HepG2 (cell line): ENCODE data around the gene SNAPIN. TPM values are rescaled to one million over a fixed set of nuclear protein-coding genes. Genes with fewer than 3 reads are reported as not detected.
A peak's percentile ranks its signal among the peaks of the same experiment; 100 is the strongest.

Source experiments
- ATAC-seq: fragments of 200-7000 bp; cut with Tn5 transposase; 3 replicates; pipeline ENCODE4 v1.9.1; 2020; ENCODE audit warnings: mild to moderate bottlenecking, moderate library complexity
- BruUV-seq: library from RNA; stranded (reverse); fragments of 400-500 nt; replicated peaks from 2 replicates; lab custom pipeline; 2021; lab: Mats Ljungman, UMichigan
- CTCF ChIA-PET: fragments of 300-600 bp; formaldehyde crosslinking; extraction: SDS; loops from one replicate; lab custom pipeline; 2021; ENCODE audit warnings: low total read pairs, inconsistent platforms, low intra/inter-chr PET ratio; lab: Yijun Ruan, JAX
- POLR2A ChIA-PET: fragments of 350-600 bp; sonication (Branson Sonifier 250); formaldehyde crosslinking; loops from one replicate; lab custom pipeline; 2020; ENCODE audit warnings: antibody characterized with exemption, inconsistent platforms; lab: Yijun Ruan, JAX
- DNase-seq: peaks from one replicate; pipeline ENCODE4 v3.0.0-alpha.2; 2015; ENCODE audit warnings: low spot score
- FAIRE-seq: peaks from 3 replicates; lab custom pipeline; 2011; peaks lifted over from hg19 to GRCh38; lab: Jason Lieb, UNC
- H2AFZ ChIP-seq: one replicate; pipeline ENCODE4 v1.6.1; 2011; ENCODE audit warnings: low read length, inconsistent platforms
- H3K27ac ChIP-seq: fragments of 300-600 bp; 3 replicates; pipeline ENCODE4 v1.8.0; 2011; ENCODE audit warnings: mixed run types, mild to moderate bottlenecking, mixed read lengths, low read length, inconsistent platforms; ENCODE audit not compliant: insufficient read depth; ENCODE audit errors: extremely low read length
- H3K27me3 ChIP-seq, 2 experiments: fragments of 200-600 bp in 1 of 2; 2 replicates in 1 of 2; 3 replicates in 1 of 2; pipeline versions ENCODE4 v1.6.0 to v1.8.0; 2011; ENCODE audit warnings: low read length in 2 of 2, mild to moderate bottlenecking in 2 of 2, moderate library complexity in 2 of 2, inconsistent platforms in 1 of 2; ENCODE audit not compliant: insufficient read depth in 2 of 2, control insufficient read depth in 1 of 2
- H3K36me3 ChIP-seq, 2 experiments: fragments of 200-600 bp in 1 of 2; replicated peaks in 1 of 2; 2 replicates in 1 of 2; 3 replicates in 1 of 2; pipeline versions ENCODE4 v1.5.1 to v1.8.0; 2011; ENCODE audit warnings: low read length in 2 of 2, inconsistent platforms in 1 of 2; ENCODE audit not compliant: insufficient read depth in 2 of 2, control insufficient read depth in 1 of 2
- H3K4me1 ChIP-seq: 2 replicates; pipeline ENCODE4 v1.5.1; 2012; ENCODE audit warnings: low read length, inconsistent platforms; ENCODE audit not compliant: insufficient read depth
- H3K4me2 ChIP-seq: 2 replicates; pipeline ENCODE4 v1.6.0; 2011; ENCODE audit warnings: low read depth, low read length, inconsistent platforms
- H3K4me3 ChIP-seq, 3 experiments: fragments of 200-600 bp in 1 of 3; sonication (generic), shearing (Covaris generic) in 1 of 3; replicated peaks in 1 of 3; 2 replicates each; pipeline ENCODE4 v1.5.1; 2011 to 2016; ENCODE audit warnings: low read length in 3 of 3, inconsistent platforms in 2 of 3, low read depth in 2 of 3, mild to moderate bottlenecking in 2 of 3, control low read depth in 1 of 3, mixed read lengths in 1 of 3; ENCODE audit not compliant: insufficient read depth in 1 of 3
- H3K79me2 ChIP-seq: one replicate; pipeline ENCODE4 v1.6.1; 2011; ENCODE audit warnings: low read length, inconsistent platforms; ENCODE audit not compliant: insufficient read depth
- H3K9ac ChIP-seq: 2 replicates; pipeline ENCODE4 v1.6.0; 2011; ENCODE audit warnings: mild to moderate bottlenecking, low read depth, low read length, inconsistent platforms; ENCODE audit not compliant: insufficient read depth
- H3K9me3 ChIP-seq: 2 replicates; pipeline ENCODE4 v1.5.1; 2012; ENCODE audit warnings: mild to moderate bottlenecking, low read length
- H4K20me1 ChIP-seq: 2 replicates; pipeline ENCODE4 v1.6.0; 2011; ENCODE audit warnings: inconsistent platforms, mild to moderate bottlenecking, low read length, moderate library complexity; ENCODE audit not compliant: insufficient read depth
- CBFB ChIP-seq: sonication (generic); formaldehyde crosslinking; IDR thresholded peaks from 2 replicates; pipeline ENCODE4 v1.4.0; 2020; ENCODE audit warnings: missing genetic modification reagents
- ELF4 ChIP-seq: sonication (generic); formaldehyde crosslinking; IDR thresholded peaks from 2 replicates; pipeline ENCODE4 v1.5.0; 2020; ENCODE audit warnings: missing genetic modification reagents, mild to moderate bottlenecking, moderate library complexity, borderline replicate concordance
- FOSL2 ChIP-seq: sonication (generic); formaldehyde crosslinking; IDR thresholded peaks from 2 replicates; pipeline ENCODE4 v1.4.0; 2020; ENCODE audit warnings: missing genetic modification reagents
- MEIS1 ChIP-seq: sonication (generic); formaldehyde crosslinking; IDR thresholded peaks from 2 replicates; pipeline ENCODE4 v1.9.0; 2021; ENCODE audit warnings: mild to moderate bottlenecking, missing genetic modification reagents, moderate library complexity, borderline replicate concordance
- MYC ChIP-seq: sonication (generic); formaldehyde crosslinking; IDR thresholded peaks from 2 replicates; pipeline ENCODE4 v1.9.0; 2021; ENCODE audit warnings: missing genetic modification reagents, borderline replicate concordance
- NR2F6 ChIP-seq, 2 experiments: IDR thresholded peaks; 2 replicates each; pipeline ENCODE4 v1.6.1; 2016; ENCODE audit warnings: antibody characterized with exemption in 1 of 2, mild to moderate bottlenecking in 1 of 2
- RARA ChIP-seq: IDR thresholded peaks from 2 replicates; pipeline ENCODE4 v1.6.1; 2016; ENCODE audit warnings: missing genetic modification reagents, missing compliant biosample characterization
- SAP130 ChIP-seq: IDR thresholded peaks from 2 replicates; pipeline ENCODE4 v1.6.1; 2016; ENCODE audit warnings: low read depth
- TBX2 ChIP-seq: sonication (generic); formaldehyde crosslinking; IDR thresholded peaks from 2 replicates; pipeline ENCODE4 v1.5.0; 2020; ENCODE audit warnings: missing genetic modification reagents, mild to moderate bottlenecking, borderline replicate concordance
- ZNF207 ChIP-seq: fragments of 450-650 bp; IDR thresholded peaks from 2 replicates; pipeline ENCODE4 v1.6.1; 2016; ENCODE audit warnings: antibody characterized with exemption, borderline replicate concordance
- ZNF737 ChIP-seq: sonication (generic); formaldehyde crosslinking; IDR thresholded peaks from 2 replicates; pipeline ENCODE4 v1.5.0; 2020; ENCODE audit warnings: missing genetic modification reagents, mild to moderate bottlenecking, borderline replicate concordance
- WGBS: methylation state at CpG from one replicate; pipeline ENCODE4 v1.1.6; 2017; ENCODE audit warnings: low lambda C conversion rate; 5-methylcytosine and 5-hydroxymethylcytosine counted together
- in situ Hi-C: cut with HindIII; loops from 2 replicates; pipeline ENCODE4 v1.10.0; 2017; ENCODE audit warnings: low pct_unique_long_range_greater_than_20kb; ENCODE audit not compliant: extremely low pct_ligation_motif_present
- intact Hi-C: fragments of 100-400 bp; cut with micrococcal nuclease; formaldehyde crosslinking; loops from one replicate; pipeline ENCODE4 v1.10.0; 2022; ENCODE audit not compliant: unreplicated experiment
- polyA plus RNA-seq, 8 experiments: library from polyadenylated mRNA; depleted of rRNA in 3 of 8; stranded (reverse) in 7 of 8; unstranded in 1 of 8; fragments of >200 nt; fragmentation: Illumina TruSeq in 4 of 8; extraction: Trizol in 4 of 8; gene quantifications; 2 replicates each; pipeline versions ENCODE4 v1.2.1 to v1.2.3, GENCODE V29; 2011 to 2016; ENCODE audit warnings: low read depth in 4 of 8, missing spikeins in 1 of 8, mixed read lengths in 1 of 8; ENCODE audit not compliant: insufficient read depth in 1 of 8
- total RNA-seq, 5 experiments: library from RNA; depleted of rRNA; stranded (reverse); fragments of >200 nt; fragmentation: Illumina TruSeq; extraction: Trizol; gene quantifications; 2 replicates each; pipeline ENCODE4 v1.2.3, GENCODE V29; 2016; ENCODE audit warnings: low read depth in 1 of 5
- TF ChIP-seq, protein P1 (sequence below): sonication (generic); formaldehyde crosslinking; IDR thresholded peaks from 2 replicates; pipeline ENCODE4 v1.5.0; 2020; ENCODE audit warnings: missing genetic modification reagents, mild to moderate bottlenecking, borderline replicate concordance
- TF ChIP-seq, protein P2 (sequence below): sonication (generic); formaldehyde crosslinking; conservative IDR thresholded peaks from 2 replicates; pipeline ENCODE4 v1.8.1; 2023; ENCODE audit warnings: missing genetic modification reagents

SNAPIN gene
- total and polyA plus RNA-seq, 2 of the 13 experiments (the other 11 are each of a cell fraction or from before 2014, with no cell fraction given) = 23.9 to 25.7 TPM

DNA sequence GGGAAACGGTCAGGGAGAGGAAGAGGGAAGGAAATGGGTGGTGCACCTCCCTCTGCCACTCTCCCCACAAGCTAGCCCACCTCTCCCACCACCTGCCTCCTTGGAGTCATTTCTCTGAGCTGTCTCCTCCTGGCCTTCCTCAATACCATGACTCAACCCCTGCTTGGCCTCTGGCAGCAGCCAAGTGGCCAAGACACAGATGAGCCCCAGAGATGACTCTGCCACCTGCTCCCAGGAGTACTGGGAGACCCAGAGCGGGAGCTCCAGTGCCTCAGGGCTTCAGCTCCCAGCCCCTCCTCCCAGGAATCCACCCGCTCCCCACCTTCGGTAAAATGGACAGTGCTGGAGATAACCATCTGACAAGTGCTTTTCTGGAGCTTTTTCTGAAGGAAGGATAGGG, 48.2 kb upstream of the SNAPIN start:
- 48% methylated on average over 4 of the region's 4 CpGs for WGBS
- no peak for ATAC-seq
- intact Hi-C loops (no loop called here), in situ Hi-C loops (no loop called here)
- no peak overlapping the region for H3K4me3 ChIP-seq
- peaks cover 75% of the 10 kb centered on the region for H3K4me1 ChIP-seq
- TF ChIP-seq NR2F6 (IDR thresholded peaks at IDR 0.05) = no peak
- no peak for TF ChIP-seq NR2F6 (CRISPR knock-in tag; IDR thresholded peaks at IDR 0.05)
- no peak for TF ChIP-seq TBX2
- TF ChIP-seq, protein P1, sequence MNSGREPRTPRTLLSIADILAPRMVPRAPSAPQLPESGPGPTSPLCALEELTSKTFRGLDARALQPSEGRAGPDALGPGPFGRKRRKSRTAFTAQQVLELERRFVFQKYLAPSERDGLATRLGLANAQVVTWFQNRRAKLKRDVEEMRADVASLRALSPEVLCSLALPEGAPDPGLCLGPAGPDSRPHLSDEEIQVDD (CRISPR knock-in tag) = 0 out of 2 replicates have a peak, but pooled peaks have one; percentile 19
- no peak for TF ChIP-seq CBFB
- TF ChIP-seq, protein P2, sequence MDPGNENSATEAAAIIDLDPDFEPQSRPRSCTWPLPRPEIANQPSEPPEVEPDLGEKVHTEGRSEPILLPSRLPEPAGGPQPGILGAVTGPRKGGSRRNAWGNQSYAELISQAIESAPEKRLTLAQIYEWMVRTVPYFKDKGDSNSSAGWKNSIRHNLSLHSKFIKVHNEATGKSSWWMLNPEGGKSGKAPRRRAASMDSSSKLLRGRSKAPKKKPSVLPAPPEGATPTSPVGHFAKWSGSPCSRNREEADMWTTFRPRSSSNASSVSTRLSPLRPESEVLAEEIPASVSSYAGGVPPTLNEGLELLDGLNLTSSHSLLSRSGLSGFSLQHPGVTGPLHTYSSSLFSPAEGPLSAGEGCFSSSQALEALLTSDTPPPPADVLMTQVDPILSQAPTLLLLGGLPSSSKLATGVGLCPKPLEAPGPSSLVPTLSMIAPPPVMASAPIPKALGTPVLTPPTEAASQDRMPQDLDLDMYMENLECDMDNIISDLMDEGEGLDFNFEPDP = 0 out of 2 replicates have a peak, but pooled peaks have one; percentile 53
- H3K9ac ChIP-seq = peak overlapping the region; percentile 32; the same call in 1 of the 2 replicates
- H3K4me2 ChIP-seq = peak overlapping the region; percentile 98
- no peaks in the 10 kb centered on the region for H4K20me1 ChIP-seq
- H3K9me3 ChIP-seq = no peaks in the 10 kb centered on the region
- DNase-seq = no peak
- peak overlapping the region; percentile 99 for H3K27ac ChIP-seq
- H3K79me2 ChIP-seq = peaks cover 13% of the 10 kb centered on the region
- no TSS peak for BruUV-seq
- no peaks in the 10 kb centered on the region; a peak in 1 of 5 replicates for H3K27me3 ChIP-seq
- no peak overlapping the region for H2AFZ ChIP-seq
- ChIA-PET CTCF (no interaction called here), POLR2A (interaction anchor here (0.9 to 12.2 kb wide), 3 partner anchors 15 to 42 kb away, joined by 5 to 390 read pairs (median 63); partner anchors contain the start of genes CHTOP, S100A1 and S100A13)
- H3K36me3 ChIP-seq = no peaks in the 10 kb centered on the region; a peak in 1 of 5 replicates
- no peak for FAIRE-seq

DNA sequence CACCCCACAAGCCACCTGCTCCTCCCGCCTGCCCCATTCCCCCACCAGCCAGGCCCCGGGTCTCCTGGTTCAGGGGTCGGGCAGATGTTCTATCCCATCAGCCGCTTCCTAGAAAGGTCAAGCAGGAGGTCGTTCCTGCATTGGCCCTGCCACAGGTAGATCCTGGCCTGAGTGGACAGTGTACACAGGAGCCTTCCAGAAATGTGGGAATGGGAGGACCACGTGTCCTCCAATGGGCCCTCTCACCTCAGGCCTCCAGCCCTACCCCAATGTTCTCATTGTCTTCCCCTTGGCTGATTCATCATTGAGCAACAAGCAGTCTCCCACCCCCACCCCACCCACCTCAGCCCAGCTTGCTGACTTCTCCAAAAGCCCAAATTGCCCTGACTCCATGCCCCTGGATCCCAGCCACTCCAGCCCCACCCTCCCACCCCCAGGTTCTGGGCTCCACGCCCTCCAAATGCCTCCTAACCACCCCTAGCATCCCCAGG, 47.6 kb upstream of the SNAPIN start:
- H4K20me1 ChIP-seq = no peaks in the 10 kb centered on the region
- no peaks in the 10 kb centered on the region; a peak in 1 of 5 replicates for H3K36me3 ChIP-seq
- H3K4me3 ChIP-seq = no peak overlapping the region
- no peak for FAIRE-seq
- peaks cover 80% of the 10 kb centered on the region for H3K4me1 ChIP-seq
- ChIA-PET POLR2A (interaction anchor here (0.9 to 12.2 kb wide), 4 partner anchors 14 to 43 kb away, joined by 3 to 390 read pairs (median 34); partner anchors contain the start of genes CHTOP, S100A1 and S100A13), CTCF (no interaction called here)
- 73% methylated on average over 7 of the region's 7 CpGs for WGBS
- no peaks in the 10 kb centered on the region for H3K9me3 ChIP-seq
- DNase-seq = no peak
- BruUV-seq = no TSS peak
- in situ Hi-C loops (no loop called here), intact Hi-C loops (no loop called here)
- H3K4me2 ChIP-seq = peak overlapping the region; percentile 98; the same call in 1 of the 2 replicates
- H3K79me2 ChIP-seq = peaks cover 13% of the 10 kb centered on the region
- no peak overlapping the region for H3K27ac ChIP-seq
- H2AFZ ChIP-seq = no peak overlapping the region
- no peak overlapping the region for H3K9ac ChIP-seq
- no peaks in the 10 kb centered on the region; a peak in 1 of 5 replicates for H3K27me3 ChIP-seq
- no peak for ATAC-seq
- TF ChIP-seq ZNF737 (CRISPR knock-in tag) (no peak), NR2F6 (IDR thresholded peaks at IDR 0.05) (no peak), NR2F6 (CRISPR knock-in tag; IDR thresholded peaks at IDR 0.05) (peak; percentile 24; the same call in 1 of the 2 replicates), SAP130 (CRISPR knock-in tag) (0 out of 2 replicates have a peak, but pooled peaks have one; percentile 12), ELF4 (CRISPR knock-in tag) (no peak), ZNF207 (no peak), RARA (0 out of 2 replicates have a peak, but pooled peaks have one; percentile 15), MEIS1 (CRISPR knock-in tag) (no peak), FOSL2 (CRISPR knock-in tag) (peak; percentile 45; the same call in 1 of the 2 replicates), MYC (CRISPR knock-in tag) (peak; percentile 17; the same call in 1 of the 2 replicates)
